GM23338 (cell line): Measurements from ENCODE around the gene TCF12. TPM values are rescaled to one million over a fixed set of nuclear protein-coding genes. Genes with fewer than 3 reads are reported as not detected.

Source experiments
- ATAC-seq: fragments of 200-7000 bp; cut with Tn5 transposase; 3 replicates; pipeline ENCODE4 v1.9.1; 2020
- DNase-seq: peaks from one replicate; pipeline ENCODE4 v3.0.0-alpha.2; 2015; ENCODE audit warnings: low spot score
- H2AFZ ChIP-seq: fragments of 200-600 bp; sonication (generic); 2 replicates; pipeline ENCODE4 v1.8.0; 2016; ENCODE audit warnings: antibody characterized with exemption, mild to moderate bottlenecking, moderate library complexity
- H3F3A ChIP-seq: fragments of 200-600 bp; sonication (generic); replicated peaks from 2 replicates; pipeline ENCODE4 v1.8.0; 2017; ENCODE audit warnings: antibody characterized with exemption, mixed run types, low read depth
- H3K27ac ChIP-seq: fragments of 200-600 bp; sonication (generic); 2 replicates; pipeline ENCODE4 v1.6.1; 2016; ENCODE audit warnings: low read depth
- H3K27me3 ChIP-seq: fragments of 200-600 bp; sonication (generic); 2 replicates; pipeline ENCODE4 v1.8.0; 2016; ENCODE audit warnings: mild to moderate bottlenecking, mixed run types, moderate library complexity; ENCODE audit not compliant: insufficient read depth
- H3K36me3 ChIP-seq: fragments of 200-600 bp; sonication (generic); 2 replicates; pipeline ENCODE4 v1.8.0; 2016; ENCODE audit warnings: mild to moderate bottlenecking; ENCODE audit not compliant: insufficient read depth
- H3K4me1 ChIP-seq: fragments of 200-600 bp; sonication (generic); 2 replicates; pipeline ENCODE4 v1.8.0; 2016; ENCODE audit warnings: mild to moderate bottlenecking, moderate library complexity; ENCODE audit not compliant: insufficient read depth
- H3K4me2 ChIP-seq: fragments of 200-600 bp; sonication (generic); 2 replicates; pipeline ENCODE4 v1.7.1; 2017; ENCODE audit warnings: mixed run types
- H3K4me3 ChIP-seq: fragments of 200-600 bp; sonication (generic); 2 replicates; pipeline ENCODE4 v1.6.1; 2016; ENCODE audit warnings: mixed run types
- H3K79me2 ChIP-seq: fragments of 200-600 bp; sonication (generic); replicated peaks from 2 replicates; pipeline ENCODE4 v1.8.0; 2017; ENCODE audit warnings: mild to moderate bottlenecking; ENCODE audit not compliant: insufficient read depth
- H3K9me2 ChIP-seq: fragments of 200-600 bp; sonication (generic); 2 replicates; pipeline ENCODE4 v1.8.0; 2017; ENCODE audit not compliant: insufficient read depth
- H4K20me1 ChIP-seq: fragments of 200-600 bp; sonication (generic); replicated peaks from 2 replicates; pipeline ENCODE4 v1.8.0; 2017; ENCODE audit warnings: mild to moderate bottlenecking; ENCODE audit not compliant: insufficient read depth
- H3K27ac Mint-ChIP-seq: 2 replicates; pipeline ENCODE4 v1.8.0; 2020; ENCODE audit warnings: inconsistent platforms, mild to moderate bottlenecking, moderate library complexity, mixed read lengths
- H3K27me3 Mint-ChIP-seq: 3 replicates; pipeline ENCODE4 v1.8.0; 2022; ENCODE audit warnings: low read depth, mild to moderate bottlenecking, moderate library complexity, mixed read lengths, inconsistent platforms; ENCODE audit not compliant: insufficient read depth, poor library complexity
- H3K36me3 Mint-ChIP-seq: 3 replicates; pipeline ENCODE4 v1.8.0; 2021; ENCODE audit warnings: low read depth, mild to moderate bottlenecking, inconsistent platforms, moderate library complexity, mixed read lengths
- H3K4me1 Mint-ChIP-seq: 3 replicates; pipeline ENCODE4 v1.8.0; 2020; ENCODE audit warnings: mild to moderate bottlenecking, inconsistent platforms, mixed read lengths
- H3K4me3 Mint-ChIP-seq: 3 replicates; pipeline ENCODE4 v1.8.0; 2021; ENCODE audit warnings: moderate library complexity, mild to moderate bottlenecking, inconsistent platforms, mixed read lengths
- H3K9me3 Mint-ChIP-seq: 3 replicates; pipeline ENCODE4 v1.8.0; 2020; ENCODE audit warnings: moderate library complexity, mild to moderate bottlenecking, inconsistent platforms, mixed read lengths
- CREB1 ChIP-seq: fragments of 250-450 bp; sonication (Bioruptor Pico); IDR thresholded peaks from 2 replicates; pipeline ENCODE4 v1.5.0; 2020; ENCODE audit warnings: low read depth, mild to moderate bottlenecking, moderate library complexity
- EZH2 ChIP-seq: fragments of 200-600 bp; sonication (generic); IDR thresholded peaks from one replicate; pipeline ENCODE4 v1.8.0; 2017; ENCODE audit warnings: antibody characterized with exemption, mild to moderate bottlenecking, low read depth; ENCODE audit not compliant: unreplicated experiment
- EZH2phosphoT487 ChIP-seq: fragments of 200-600 bp; sonication (generic); IDR thresholded peaks from one replicate; pipeline ENCODE4 v1.8.1; 2018; ENCODE audit warnings: antibody characterized with exemption; ENCODE audit not compliant: unreplicated experiment
- JUNB ChIP-seq: IDR thresholded peaks from one replicate; pipeline ENCODE4 v1.6.1; 2016; ENCODE audit warnings: antibody characterized with exemption; ENCODE audit not compliant: unreplicated experiment
- NANOG ChIP-seq: IDR thresholded peaks from 2 replicates; pipeline ENCODE4 v1.6.1; 2016; ENCODE audit warnings: antibody characterized with exemption, borderline replicate concordance
- POLR2AphosphoS5 ChIP-seq: IDR thresholded peaks from 2 replicates; pipeline ENCODE4 v1.6.1; 2016; ENCODE audit warnings: antibody characterized with exemption, low read depth
- STAT1 ChIP-seq: IDR thresholded peaks from one replicate; pipeline ENCODE4 v1.6.1; 2016; ENCODE audit warnings: antibody characterized with exemption; ENCODE audit not compliant: unreplicated experiment
- polyA plus RNA-seq: library from polyadenylated mRNA; unstranded; fragments of >200 nt; fragmentation: Nextera tagmentation; extraction: Ambion mirVana; gene quantifications from 2 replicates; pipeline ENCODE4 v1.2.1, GENCODE V29; 2016
- total RNA-seq: library from RNA; depleted of rRNA; stranded (reverse); fragments of >200 nt; shearing (Covaris generic); gene quantifications from 2 replicates; pipeline ENCODE4 v1.2.3, GENCODE V29; 2014
- TF ChIP-seq, protein P1 (sequence below): fragments of 250-450 bp; sonication (Bioruptor Pico); IDR thresholded peaks from 2 replicates; pipeline ENCODE4 v1.5.0; 2020; ENCODE audit warnings: mild to moderate bottlenecking, moderate library complexity

Gene TCF12
- total and polyA plus RNA-seq, 2 experiments from 2014 or later, result 27.6 to 104 TPM

DNA sequence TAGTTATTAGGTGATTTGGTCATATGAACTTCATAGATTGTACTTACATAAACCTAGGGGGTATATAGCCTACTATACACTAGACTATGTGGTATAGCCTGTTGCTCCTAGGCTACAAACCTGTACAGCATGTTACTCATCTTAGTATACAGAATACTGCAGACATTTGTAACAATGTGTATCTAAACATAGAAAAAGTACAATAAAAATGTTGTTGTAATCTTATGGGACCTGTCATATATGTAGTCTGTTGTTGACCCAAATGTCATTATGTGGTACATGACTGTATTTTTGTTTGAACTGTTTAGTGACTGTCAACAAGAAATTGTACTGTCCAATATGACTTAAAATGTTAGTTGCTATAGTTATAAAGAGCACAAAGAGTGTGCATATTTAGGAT lies 69.8 kb downstream of the TCF12 start (continued):
- TF ChIP-seq, protein P1, sequence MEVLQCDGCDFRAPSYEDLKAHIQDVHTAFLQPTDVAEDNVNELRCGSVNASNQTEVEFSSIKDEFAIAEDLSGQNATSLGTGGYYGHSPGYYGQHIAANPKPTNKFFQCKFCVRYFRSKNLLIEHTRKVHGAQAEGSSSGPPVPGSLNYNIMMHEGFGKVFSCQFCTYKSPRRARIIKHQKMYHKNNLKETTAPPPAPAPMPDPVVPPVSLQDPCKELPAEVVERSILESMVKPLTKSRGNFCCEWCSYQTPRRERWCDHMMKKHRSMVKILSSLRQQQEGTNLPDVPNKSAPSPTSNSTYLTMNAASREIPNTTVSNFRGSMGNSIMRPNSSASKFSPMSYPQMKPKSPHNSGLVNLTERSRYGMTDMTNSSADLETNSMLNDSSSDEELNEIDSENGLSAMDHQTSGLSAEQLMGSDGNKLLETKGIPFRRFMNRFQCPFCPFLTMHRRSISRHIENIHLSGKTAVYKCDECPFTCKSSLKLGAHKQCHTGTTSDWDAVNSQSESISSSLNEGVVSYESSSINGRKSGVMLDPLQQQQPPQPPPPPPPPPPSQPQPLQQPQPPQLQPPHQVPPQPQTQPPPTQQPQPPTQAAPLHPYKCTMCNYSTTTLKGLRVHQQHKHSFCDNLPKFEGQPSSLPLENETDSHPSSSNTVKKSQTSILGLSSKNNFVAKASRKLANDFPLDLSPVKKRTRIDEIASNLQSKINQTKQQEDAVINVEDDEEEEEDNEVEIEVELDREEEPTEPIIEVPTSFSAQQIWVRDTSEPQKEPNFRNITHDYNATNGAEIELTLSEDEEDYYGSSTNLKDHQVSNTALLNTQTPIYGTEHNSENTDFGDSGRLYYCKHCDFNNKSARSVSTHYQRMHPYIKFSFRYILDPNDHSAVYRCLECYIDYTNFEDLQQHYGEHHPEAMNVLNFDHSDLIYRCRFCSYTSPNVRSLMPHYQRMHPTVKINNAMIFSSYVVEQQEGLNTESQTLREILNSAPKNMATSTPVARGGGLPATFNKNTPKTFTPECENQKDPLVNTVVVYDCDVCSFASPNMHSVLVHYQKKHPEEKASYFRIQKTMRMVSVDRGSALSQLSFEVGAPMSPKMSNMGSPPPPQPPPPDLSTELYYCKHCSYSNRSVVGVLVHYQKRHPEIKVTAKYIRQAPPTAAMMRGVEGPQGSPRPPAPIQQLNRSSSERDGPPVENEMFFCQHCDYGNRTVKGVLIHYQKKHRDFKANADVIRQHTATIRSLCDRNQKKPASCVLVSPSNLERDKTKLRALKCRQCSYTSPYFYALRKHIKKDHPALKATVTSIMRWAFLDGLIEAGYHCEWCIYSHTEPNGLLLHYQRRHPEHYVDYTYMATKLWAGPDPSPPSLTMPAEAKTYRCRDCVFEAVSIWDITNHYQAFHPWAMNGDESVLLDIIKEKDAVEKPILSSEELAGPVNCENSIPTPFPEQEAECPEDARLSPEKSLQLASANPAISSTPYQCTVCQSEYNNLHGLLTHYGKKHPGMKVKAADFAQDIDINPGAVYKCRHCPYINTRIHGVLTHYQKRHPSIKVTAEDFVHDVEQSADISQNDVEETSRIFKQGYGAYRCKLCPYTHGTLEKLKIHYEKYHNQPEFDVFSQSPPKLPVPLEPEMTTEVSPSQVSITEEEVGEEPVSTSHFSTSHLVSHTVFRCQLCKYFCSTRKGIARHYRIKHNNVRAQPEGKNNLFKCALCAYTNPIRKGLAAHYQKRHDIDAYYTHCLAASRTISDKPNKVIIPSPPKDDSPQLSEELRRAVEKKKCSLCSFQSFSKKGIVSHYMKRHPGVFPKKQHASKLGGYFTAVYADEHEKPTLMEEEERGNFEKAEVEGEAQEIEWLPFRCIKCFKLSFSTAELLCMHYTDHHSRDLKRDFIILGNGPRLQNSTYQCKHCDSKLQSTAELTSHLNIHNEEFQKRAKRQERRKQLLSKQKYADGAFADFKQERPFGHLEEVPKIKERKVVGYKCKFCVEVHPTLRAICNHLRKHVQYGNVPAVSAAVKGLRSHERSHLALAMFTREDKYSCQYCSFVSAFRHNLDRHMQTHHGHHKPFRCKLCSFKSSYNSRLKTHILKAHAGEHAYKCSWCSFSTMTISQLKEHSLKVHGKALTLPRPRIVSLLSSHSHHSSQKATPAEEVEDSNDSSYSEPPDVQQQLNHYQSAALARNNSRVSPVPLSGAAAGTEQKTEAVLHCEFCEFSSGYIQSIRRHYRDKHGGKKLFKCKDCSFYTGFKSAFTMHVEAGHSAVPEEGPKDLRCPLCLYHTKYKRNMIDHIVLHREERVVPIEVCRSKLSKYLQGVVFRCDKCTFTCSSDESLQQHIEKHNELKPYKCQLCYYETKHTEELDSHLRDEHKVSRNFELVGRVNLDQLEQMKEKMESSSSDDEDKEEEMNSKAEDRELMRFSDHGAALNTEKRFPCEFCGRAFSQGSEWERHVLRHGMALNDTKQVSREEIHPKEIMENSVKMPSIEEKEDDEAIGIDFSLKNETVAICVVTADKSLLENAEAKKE, result no peak
- TF ChIP-seq NANOG, result no peak
- TF ChIP-seq JUNB, result no peak

DNA sequence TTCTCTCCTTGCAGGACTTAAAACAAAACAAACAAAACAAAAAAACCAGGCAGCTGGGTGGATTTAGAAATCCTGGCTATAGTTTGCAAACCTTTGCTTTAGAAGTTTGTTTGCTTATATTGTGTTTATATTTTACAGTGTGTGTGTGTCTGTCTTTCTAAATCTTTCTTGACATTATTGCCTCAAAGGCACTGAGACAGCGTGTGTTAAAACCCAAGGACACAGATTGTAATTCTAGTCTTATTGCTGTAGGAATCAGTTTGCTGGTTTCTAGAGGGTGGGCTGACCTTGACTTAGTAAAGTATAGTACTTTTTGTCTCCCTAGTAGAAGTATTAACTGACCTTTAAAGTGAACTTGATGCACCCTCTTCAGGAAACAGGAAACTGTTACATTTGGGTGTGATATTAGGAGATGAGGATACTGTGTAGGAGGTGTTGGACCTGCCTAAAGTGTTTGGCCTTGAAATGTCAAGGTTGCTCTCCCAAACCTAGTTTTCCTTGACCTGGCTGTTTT lies 71.0 kb downstream of the TCF12 start:
- H3K4me3 Mint-ChIP-seq, result no peak overlapping the region
- H3K4me1 Mint-ChIP-seq, result peaks cover 30% of the 10 kb centered on the region
- H3K4me3 ChIP-seq, result no peak overlapping the region
- H3K9me2 ChIP-seq, result no peaks in the 10 kb centered on the region
- no peaks in the 10 kb centered on the region for H3K27me3 ChIP-seq
- H3F3A ChIP-seq, result no peaks in the 10 kb centered on the region
- no peaks in the 10 kb centered on the region for H3K27me3 Mint-ChIP-seq
- H3K79me2 ChIP-seq, result peaks cover 89% of the 10 kb centered on the region
- DNase-seq (no peak), ATAC-seq (no peak)
- peak overlapping the region; percentile 61 for H3K27ac Mint-ChIP-seq
- no peaks in the 10 kb centered on the region for H3K9me3 Mint-ChIP-seq
- no peak overlapping the region for H2AFZ ChIP-seq
- peaks cover 30% of the 10 kb centered on the region for H3K4me1 ChIP-seq
- H3K27ac ChIP-seq, result no peak overlapping the region
- no peaks in the 10 kb centered on the region; the same call in 1 of the 2 replicates for H4K20me1 ChIP-seq
- H3K4me2 ChIP-seq, result no peak overlapping the region
- no peaks in the 10 kb centered on the region for H3K36me3 ChIP-seq
- peaks cover 5% of the 10 kb centered on the region; the same call in 1 of the 3 replicates for H3K36me3 Mint-ChIP-seq
- TF ChIP-seq CREB1 (no peak), STAT1 (no peak), POLR2AphosphoS5 (no peak), EZH2 (no peak), EZH2phosphoT487 (no peak), NANOG (no peak)
- TF ChIP-seq, protein P1, result no peak
